ENCODE data around the gene C1QB.
"Not testable (repeated sequence)": the region's sequence is repeated elsewhere in the genome, so short reads cannot be mapped to it uniquely, and the experiment has no call there.

DNA sequence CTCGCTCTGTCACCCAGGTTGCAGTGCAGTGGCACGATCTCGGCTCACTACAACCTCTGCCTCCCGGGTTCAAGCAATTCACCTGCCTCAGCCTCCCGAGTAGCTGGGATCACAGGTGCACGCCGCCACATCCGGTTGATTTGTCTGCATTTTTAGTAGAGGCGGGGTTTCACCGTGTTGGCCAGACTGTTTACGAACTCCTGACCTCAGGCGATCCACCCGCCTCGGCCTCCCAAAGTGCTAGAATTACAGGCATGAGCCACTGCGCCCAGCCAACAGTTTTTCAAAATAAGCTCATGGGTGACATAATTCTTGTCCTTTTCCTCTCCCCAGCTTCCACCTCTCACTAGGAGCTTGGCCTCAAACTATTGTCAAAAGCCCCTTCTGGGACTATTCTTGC lies 23.1 kb downstream of the C1QB start:
- not testable (repeated sequence) for TF ChIP-seq EZH2 (IDR thresholded peaks at IDR 0.05; ENCODE audit: borderline replicate concordance, low read length)
- TF ChIP-seq, protein P1, sequence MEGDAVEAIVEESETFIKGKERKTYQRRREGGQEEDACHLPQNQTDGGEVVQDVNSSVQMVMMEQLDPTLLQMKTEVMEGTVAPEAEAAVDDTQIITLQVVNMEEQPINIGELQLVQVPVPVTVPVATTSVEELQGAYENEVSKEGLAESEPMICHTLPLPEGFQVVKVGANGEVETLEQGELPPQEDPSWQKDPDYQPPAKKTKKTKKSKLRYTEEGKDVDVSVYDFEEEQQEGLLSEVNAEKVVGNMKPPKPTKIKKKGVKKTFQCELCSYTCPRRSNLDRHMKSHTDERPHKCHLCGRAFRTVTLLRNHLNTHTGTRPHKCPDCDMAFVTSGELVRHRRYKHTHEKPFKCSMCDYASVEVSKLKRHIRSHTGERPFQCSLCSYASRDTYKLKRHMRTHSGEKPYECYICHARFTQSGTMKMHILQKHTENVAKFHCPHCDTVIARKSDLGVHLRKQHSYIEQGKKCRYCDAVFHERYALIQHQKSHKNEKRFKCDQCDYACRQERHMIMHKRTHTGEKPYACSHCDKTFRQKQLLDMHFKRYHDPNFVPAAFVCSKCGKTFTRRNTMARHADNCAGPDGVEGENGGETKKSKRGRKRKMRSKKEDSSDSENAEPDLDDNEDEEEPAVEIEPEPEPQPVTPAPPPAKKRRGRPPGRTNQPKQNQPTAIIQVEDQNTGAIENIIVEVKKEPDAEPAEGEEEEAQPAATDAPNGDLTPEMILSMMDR (conservative IDR thresholded peaks at IDR 0.05 in 1 of 2, IDR thresholded peaks at IDR 0.05 in 1 of 2; ENCODE audit: extremely low read depth in 1 of 2, insufficient read depth in 1 of 2, low read depth in 1 of 2, low read length in 2 of 2): not testable (repeated sequence)
